NCI-H510A treated with DMSO at 0.1 percent for 48 hours (cell line): Measurements from ENCODE around the gene DPP4.
A peak's percentile ranks its signal among the peaks of the same experiment; 100 is the strongest.
"Not testable (repeated sequence)": the region's sequence is repeated elsewhere in the genome, so short reads cannot be mapped to it uniquely, and the experiment has no call there.

ENCODE experiments used
- DNase-seq: peaks from one replicate; lab custom pipeline; 2025; lab: John Stamatoyannopoulos, UW

Gene DPP4

DNA sequence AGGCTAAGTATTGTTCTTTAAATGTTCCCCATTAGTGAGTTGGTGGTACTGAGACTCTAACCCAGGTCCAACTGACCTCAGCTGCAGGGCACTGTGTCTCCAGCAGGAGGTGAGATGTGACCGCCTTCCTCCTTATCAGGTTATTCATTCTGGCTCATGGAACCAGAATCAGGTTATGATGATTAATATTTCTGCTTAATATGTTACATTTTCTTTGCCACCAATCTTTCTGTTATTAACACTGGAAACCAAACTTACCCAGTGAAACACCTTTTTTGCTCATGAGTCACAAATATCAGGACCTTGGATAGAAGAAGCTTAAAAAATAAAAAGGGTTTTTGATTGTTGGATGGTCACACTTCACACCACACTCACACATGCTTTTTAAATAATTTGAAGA lies 85.4 kb downstream of the DPP4 start:
- DNase-seq, result no peak

DNA sequence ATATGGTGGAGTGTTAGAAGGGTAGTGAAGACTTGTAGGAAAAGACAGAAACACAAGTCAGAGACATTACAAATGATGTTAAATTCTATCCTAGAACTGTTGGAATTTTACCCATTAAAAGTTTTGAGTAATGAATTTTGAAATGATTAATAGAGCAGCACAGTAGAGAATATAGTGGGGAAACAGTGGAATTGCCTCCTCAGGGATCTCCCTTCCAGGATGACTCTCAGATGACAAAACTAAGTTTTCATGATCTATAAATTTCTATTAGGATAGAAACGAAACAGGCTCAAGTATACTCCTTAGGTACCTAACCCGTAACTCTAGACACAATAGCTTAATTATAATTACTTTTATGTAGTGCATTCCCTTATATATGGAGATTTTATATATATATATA lies 86.7 kb downstream of the DPP4 start:
- no peak for DNase-seq

DNA sequence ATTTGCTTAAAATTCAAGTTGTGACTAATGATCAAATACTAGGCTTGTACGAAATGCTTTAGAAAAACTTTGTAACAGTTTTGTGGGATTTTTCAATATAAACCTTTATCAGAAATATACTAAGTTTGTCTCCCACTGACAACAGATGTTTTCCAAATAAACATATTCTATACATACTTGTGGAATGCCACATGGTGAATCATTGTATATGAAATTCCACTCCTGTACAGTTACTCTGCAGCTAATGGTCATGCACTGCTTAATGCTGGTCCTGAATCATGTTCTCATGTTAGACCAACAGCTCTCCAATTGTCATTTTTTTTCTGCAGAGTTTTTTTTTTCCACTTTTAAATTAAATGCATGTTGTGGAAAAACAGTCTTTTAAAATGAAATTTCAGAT lies 90.1 kb downstream of the DPP4 start:
- no peak for DNase-seq

DNA sequence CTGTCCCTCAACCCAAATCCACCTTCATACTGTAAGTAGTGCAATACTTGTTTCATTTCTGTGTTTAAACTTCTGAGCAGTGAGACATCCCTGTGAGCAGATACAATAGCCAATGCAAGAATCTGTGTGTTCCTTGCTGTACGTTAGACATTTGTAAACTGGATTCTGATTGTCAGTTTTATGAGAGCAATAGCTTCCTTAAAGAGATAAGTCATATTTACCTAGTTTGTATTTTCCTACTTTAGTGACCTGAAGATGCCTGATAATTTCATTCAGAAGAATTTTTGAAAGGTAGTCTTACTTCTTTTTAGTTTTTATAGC lies 90.7 kb downstream of the DPP4 start:
- no peak for DNase-seq

DNA sequence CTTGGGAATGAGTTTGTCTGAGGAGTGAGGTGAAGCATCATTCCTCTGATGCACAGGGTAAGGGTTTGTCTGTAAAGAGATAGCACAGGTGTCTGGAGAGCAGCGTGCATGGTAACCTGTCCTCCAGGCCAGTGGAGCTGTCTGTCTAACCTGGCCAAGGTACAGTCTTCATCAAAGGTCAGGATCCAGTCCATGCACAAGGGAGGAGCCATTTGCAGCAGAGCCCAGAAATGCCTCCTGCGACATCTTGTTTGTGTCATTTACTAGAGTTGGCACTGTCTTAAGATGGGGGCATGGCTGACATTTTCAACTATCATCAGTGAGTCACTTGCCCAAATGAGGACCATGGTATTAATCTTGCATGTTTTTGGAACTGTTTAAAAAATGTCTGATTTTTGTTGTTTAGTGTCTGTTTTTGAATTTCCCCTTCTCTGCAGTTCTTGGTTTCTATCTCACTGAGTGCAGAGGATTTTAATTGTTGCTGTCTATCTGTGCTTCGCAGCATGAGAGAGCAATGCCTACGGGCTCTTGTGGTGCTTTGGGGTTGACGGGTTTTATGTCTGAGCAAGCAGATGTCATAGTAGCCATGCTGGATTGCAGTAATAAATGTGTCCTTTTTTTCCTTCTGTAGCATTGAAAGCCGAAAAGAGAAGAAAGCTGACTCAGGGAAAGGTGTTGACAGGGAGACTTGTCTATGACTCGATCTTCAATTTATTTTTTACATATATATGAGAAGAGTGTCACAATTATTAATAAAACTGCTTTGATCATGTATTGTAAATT lies 91.3 kb downstream of the DPP4 start:
- no peak for DNase-seq

DNA sequence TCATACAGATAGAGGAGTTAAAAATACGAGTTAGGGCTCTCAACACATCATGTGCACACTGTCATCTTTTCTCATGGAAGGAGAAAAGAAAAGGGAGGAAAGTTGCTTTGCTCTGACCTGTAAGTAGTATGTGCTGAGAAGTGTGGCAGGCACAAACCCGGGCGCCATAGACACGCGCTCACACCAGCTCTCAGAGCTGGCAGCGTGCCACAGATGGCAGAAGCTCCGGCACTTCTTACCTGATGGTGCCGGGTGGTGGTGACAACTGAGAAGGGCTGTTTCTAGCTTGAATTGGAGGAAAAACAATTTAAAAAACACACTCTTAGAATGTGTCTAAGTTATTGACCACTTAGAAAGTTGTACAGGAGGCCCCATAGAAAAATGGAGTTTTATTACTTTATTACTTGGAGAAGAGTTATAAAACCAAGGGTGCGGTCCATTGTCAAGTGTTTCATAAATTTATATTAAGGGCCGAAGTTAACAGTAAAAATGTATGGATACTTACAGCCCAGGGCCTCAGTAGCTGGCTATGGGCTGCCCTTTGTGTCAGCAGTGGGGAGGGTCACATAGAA lies 92.2 kb downstream of the DPP4 start:
- DNase-seq, result peak; percentile 22

DNA sequence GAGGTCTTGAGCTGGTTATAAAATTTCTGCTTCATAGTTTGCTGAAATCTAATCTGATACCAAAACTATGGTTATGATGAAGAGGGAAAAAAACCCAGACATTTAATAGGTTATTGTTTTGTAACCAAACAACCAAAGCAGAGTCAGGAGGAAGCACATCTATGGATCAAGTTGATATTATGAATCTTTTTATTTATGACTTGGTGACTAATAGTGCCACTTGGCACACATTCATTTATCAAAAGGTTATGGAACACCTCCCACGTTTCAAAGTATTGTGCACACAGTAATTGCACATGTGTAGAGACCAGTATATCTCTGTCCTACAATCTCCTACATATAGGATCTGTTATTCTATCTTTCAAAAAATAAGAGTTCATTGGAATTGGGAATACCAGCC lies 93.0 kb downstream of the DPP4 start:
- DNase-seq, result no peak

DNA sequence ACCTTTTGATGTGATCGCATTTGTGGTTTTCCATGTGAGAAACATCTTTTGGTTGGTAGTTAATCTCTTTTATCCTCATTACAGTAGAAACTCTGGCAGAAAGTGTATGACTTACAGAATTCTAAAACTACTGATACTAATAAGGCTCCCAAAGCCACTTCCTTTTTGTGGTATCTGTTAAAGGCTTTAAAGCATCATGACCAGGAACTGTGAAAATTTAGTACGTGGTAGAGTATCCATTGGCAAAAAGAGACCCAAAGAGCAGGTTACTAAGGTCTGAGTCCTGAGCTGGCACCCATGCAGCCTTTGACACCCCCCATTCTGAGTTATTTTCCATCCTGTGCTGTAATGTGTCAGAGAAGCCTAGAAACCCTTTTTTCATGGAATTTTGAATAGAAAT lies 94.5 kb downstream of the DPP4 start:
- DNase-seq, result no peak

DNA sequence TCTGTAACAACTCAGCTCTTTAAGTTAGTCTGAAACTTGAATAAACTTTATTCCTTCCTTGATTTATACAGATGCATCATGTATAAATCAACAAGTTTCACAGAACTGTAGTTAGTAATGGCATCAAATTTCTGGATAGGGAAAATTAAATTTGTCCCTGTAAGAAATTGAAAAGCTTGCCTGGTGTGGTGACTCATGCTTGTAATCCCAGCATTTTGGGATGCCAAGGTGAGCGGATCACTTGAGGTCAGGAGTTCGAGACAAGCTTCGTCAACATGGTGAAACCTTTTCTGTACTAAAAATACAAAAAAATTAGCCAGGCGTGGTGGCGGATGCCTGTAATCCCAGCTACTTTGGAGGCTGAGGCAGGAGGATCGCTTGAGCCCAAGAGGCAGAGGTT lies 96.1 kb downstream of the DPP4 start:
- not testable (repeated sequence) for DNase-seq

DNA sequence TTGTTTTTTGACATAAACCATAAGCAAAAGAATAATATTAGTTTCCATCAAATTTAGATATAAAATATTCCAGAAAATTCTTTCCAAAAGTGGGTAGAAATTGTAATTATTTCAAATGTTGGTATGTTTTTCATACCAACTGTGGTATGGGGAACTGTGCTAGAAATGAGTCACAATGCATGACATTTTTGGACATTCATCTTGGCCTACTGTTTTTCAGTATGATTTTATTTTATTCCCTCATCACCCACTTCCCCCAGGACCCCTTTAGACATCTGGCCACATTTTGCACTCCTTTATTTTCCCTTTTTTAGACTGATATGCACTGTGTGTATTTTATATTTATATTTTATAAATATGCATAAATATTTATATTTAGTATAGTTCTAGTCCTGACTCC lies 97.1 kb downstream of the DPP4 start:
- DNase-seq, result no peak

DNA sequence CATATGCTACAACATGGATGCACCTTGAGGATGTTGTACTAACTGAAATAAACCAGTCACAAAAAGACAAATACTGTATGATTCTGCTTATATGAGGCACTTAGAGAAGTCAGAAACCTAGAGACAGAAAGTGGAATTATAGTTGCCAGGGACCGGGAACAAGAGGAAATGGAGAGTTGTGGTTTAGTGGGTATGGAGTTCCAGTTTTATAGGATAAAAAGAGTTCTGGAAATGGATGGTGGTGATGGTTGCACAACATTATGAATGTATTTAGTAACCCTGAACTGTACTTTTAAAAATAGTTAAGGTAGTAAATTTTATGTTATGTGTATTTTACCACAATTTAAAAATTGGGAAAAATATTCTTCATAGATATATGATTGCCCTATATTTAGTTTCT lies 97.7 kb downstream of the DPP4 start:
- DNase-seq, result no peak

DNA sequence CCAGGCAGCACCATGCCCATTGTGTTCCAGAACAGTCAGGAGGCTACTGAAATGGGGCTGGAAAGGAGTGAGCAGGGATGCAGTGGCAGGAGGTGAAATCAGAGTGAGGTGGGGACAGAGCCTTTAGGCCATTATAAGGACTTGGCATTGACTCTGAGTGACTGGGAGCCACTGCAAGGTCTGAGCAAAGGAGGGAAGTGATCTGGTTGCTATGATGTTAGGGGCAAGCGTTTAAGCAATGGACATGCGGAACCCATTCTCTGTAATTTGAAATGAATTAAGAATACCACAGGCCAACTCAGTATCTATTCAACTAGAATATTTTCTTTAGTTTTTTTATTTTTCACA lies 98.2 kb downstream of the DPP4 start:
- DNase-seq, result no peak

DNA sequence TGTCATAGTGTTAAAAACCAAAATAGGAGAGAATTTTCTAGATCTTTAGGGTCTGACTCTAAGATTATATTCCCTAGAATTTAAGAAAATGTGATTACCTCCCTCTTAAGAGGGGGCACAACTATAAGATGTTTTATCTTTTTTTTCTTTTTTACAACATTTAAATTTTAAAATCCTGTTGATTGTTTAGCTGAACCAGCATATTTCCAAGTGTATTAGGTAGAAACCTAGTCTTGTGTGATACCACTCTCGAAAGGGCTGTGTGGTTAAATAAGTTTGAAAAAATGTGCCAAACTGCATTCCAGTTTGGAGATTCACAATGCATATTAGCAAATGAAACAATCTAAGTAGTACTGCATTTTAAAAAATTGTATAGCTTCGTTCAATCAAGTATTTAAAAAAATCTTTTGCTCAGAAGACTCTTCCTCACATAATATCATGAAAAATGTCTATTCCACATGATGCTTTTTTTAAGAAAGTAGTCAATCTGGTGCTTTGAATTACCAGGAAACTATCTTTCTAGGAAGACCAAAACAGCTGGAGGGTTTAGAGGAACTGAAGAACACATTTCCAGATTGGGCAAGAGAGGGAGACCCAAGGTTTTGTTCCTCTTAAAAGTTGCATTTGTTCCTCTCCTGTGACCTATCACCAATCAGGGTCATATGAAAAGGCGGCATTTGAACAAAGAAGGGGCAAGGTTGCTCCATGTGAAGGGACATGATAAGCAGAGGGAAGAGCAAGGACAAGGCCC lies 98.8 kb downstream of the DPP4 start:
- DNase-seq, result no peak

DNA sequence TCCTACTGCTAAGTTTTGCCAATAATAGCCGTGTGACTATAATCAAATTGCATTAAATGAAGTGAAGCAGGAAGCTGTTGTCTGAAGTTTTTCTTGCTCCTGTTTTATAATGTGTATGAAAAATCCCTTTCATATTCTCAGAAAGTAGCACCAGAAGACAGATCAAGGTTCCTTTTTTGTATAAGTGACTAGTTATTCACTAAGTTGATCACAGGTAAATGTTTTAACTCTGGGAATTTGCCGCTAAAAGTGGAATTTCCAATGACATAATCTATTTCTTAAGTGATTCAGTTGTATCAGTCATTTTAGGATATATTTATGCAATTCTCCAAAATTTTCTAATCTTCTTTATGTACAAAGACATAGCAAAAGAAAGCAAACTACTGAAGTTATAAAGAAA lies 99.6 kb downstream of the DPP4 start:
- no peak for DNase-seq

DNA sequence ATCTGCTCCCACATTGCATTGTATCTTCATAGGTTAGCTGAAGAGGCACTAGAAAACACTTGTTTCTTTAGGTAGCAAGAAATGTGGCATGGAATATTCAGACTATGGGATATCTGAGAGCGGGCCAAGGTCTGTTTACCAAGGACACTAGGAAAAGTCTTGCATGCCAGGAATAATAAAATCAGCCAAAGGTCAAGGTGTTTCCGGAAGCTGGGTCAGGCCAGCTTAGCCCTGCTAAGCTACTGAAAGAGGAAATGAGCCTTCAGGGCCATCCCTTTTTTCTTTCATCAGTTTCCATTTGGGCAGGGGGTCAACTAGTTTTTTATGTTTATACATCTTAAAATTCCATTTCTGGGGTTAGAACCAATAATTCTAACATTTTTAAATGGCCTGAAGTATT lies 101.1 kb downstream of the DPP4 start:
- no peak for DNase-seq

DNA sequence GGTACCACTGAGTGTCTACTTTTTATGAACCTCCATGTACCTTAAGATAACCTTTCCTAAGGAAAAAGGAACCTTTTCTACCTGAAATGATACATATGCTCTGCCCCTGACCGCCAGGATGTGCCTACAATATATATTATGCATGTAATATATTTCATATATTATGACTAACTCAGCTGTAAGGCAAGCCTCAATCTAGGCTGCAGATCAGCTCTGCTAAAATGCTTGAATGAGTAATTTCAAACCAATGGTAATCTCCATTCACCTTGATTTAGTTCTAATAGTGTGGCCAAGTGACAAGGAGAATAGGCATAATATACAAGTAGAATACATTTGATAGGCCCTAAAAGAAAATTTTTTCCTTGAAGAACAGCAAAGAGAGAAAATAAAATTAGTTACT lies 101.8 kb downstream of the DPP4 start:
- DNase-seq, result no peak

DNA sequence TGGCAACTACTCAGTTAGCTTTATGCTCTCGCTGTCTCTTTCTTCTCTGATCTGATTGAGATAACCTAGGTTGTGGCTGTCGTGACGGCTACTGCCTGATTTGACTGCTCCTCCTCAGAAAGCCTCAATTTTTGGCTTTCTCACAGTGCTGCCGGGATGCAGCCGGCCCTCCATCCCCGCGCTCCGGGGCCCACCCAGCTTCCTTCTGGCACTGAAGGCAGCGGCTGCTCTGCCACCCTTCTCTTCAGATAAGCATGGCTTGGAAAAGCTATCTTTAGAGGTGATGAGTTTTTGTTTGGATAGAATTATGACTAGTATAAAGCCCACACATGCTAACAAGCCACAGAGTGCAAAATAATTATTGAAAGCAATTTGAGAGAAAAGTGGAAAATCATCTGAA lies 102.5 kb downstream of the DPP4 start:
- DNase-seq, result no peak

DNA sequence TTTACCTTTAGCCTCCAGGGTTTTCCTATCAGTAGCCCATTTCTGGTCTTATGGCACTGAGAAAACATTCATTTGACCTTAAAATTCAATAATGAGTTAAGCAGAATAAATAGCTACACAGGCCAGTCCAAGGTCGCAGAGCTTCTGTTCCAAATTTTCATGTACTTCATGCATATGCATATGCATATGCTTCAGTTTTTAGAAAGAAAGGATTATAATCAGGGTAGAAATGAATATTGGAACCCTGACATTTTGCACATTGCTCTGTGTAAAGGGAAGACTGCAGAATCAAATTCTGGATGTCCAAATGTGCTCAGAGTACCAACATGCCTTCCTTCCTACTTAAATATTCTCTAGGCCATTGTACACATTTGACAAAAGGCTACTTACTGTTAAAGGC lies 104.9 kb downstream of the DPP4 start:
- DNase-seq, result no peak

DNA sequence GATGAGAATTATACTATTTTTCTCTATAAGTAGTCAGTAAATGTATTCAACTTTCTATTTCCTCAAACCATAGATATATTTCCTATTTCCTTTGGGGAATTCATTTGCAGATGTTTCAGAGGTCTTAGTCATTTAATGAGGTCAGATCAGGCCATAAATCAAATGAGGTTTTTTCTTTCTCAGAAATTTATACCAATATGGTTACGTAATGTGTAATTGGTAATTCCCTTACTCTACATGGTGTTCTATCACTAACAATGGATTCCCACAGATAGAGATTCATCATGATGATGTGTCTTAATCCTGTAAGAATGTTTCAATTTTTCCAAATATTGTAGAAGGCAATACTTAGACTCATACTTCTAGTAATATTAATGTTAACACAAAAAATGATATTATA lies 108.0 kb downstream of the DPP4 start:
- no peak for DNase-seq

DNA sequence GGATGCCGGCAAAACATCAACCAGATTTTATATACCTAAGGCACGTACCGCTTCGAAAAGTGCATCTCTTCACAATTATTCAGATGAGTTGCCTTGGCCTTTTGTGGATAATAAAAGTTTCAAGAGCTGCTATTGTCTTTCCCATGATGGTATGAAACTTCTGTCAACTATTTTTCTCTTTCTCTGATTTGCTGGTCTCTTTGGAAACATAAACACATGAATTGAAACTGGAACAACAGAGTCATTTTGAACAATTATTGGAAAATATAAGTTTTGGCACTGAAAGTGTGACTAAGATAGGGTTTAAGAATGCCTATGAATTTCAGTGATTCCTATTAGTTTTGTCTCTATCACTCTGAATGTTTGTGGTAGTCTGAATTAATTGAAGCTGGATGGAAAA lies 109.9 kb downstream of the DPP4 start:
- no peak for DNase-seq

DNA sequence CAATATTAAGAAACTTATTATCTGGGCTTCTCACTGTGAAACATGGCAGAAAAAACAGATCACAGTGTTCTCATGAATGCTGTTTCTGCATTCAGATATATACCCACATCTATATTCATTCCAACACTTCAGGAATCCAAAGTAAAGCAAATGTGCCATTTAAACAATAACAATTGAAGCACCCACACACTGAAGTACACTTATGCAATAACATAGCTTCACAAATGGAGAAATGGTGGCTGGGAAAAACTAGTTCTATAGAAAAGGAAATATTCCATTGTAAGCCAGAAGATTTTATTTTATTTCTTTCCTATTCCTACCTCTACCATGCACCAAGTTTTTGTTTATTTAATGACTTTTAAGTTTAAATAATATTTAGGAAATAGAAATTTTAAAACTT lies 111.9 kb downstream of the DPP4 start:
- no peak for DNase-seq

DNA sequence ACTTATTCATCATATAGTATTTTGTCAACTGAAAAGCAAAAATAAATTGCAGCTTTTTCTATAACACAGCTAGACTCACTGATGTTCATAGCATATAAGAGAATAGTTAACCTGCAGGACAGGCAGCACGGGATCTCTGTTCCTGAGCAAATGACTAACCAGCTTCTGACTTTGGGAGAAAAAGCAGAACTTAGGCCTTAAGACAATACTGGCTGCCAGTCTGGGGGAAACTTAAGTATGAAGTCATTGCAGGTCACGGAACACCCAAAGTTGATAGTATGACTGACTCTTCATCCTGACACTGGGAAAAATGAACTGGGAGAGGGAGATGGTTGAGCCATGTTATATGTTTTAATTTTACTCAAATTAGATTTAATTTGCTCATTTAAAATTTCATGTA lies 113.0 kb downstream of the DPP4 start:
- no peak for DNase-seq

DNA sequence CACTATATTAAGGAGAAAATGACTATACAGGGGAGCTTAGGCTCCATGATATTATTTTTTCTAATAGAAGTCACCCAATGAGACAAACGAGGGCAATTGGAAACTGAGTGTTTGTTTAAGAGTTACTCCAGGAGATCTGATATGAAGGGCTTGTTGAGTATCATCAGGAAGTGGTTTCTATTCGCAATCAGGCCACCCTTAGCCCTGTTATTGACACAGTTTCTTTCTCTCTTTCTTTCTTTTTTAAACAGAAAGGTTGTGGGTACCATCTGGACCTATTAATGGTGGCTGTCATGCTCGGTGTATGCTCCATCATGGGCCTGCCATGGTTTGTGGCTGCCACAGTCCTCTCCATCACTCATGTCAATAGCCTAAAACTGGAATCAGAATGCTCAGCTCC lies 117.3 kb downstream of the DPP4 start:
- peak; percentile 46 for DNase-seq

DNA sequence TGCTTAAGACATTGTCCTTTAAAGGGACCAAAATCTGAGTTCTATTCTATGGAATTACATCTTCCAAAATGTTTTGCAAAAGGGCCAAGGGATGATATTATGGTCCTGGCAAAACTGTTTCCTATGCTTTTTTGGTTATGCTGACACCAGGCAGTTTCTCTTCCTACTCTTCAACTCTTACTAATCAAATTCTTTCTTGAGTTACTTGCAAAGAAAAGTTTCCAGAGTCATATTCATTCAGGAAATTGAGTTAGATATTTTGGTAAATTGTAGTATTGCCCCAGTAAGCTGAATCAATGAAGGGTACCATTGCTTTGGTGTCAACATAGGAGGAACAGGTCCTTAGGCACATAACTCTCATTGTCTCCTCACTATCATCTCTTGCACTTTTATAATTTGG lies 118.8 kb downstream of the DPP4 start:
- no peak for DNase-seq
